Suprapubic skin (tissue), 4 donors: ENCODE measurements around the gene METTL13.

Source experiments
- EP300 ChIP-seq: sonication (generic); formaldehyde crosslinking; IDR thresholded peaks from one replicate; pipeline ENCODE4 v1.6.1; 2017; ENCODE audit warnings: antibody characterized with exemption
- POLR2A ChIP-seq, 2 donors: fragments of 450-650 bp; IDR thresholded peaks; one replicate each; pipeline ENCODE4 v1.6.1; 2017; ENCODE audit warnings: antibody characterized with exemption in 2 of 2, mild to moderate bottlenecking in 2 of 2, moderate library complexity in 2 of 2
- POLR2AphosphoS5 ChIP-seq, 3 donors: sonication (generic); formaldehyde crosslinking; IDR thresholded peaks; one replicate each; pipeline ENCODE4 v1.6.1; 2017; ENCODE audit warnings: antibody characterized with exemption in 3 of 3
- TF ChIP-seq, protein P1 (sequence below), 2 donors: fragments of 200-600 bp in 1 of 2; fragments of 450-650 bp in 1 of 2; sonication (generic) in 1 of 2; IDR thresholded peaks; one replicate each; pipeline ENCODE4 v1.5.1; 2016 to 2019; ENCODE audit warnings: antibody characterized with exemption in 2 of 2, mild to moderate bottlenecking in 1 of 2, moderate library complexity in 1 of 2

DNA sequence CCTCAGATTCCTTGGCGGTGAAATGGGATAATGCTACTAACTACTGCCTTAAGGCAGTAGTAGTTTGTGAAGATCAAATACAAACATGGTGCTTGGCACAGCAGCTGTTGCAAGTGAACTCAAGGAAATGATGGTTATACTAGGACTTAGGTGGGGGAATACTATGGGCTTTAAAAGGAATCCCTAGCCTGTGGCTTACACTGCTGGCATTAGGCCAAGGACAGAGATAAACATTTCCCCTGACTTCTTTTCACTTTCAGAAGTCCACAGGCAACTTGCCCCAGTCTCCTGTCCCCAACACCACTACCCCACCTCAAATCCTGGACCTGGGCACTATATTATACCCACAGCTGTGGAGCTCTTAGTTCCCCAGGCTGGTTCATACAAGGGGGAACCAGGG is 26.5 kb upstream of the METTL13 start:
- TF ChIP-seq POLR2A (IDR thresholded peaks at IDR 0.05): no peak
- TF ChIP-seq, protein P1, sequence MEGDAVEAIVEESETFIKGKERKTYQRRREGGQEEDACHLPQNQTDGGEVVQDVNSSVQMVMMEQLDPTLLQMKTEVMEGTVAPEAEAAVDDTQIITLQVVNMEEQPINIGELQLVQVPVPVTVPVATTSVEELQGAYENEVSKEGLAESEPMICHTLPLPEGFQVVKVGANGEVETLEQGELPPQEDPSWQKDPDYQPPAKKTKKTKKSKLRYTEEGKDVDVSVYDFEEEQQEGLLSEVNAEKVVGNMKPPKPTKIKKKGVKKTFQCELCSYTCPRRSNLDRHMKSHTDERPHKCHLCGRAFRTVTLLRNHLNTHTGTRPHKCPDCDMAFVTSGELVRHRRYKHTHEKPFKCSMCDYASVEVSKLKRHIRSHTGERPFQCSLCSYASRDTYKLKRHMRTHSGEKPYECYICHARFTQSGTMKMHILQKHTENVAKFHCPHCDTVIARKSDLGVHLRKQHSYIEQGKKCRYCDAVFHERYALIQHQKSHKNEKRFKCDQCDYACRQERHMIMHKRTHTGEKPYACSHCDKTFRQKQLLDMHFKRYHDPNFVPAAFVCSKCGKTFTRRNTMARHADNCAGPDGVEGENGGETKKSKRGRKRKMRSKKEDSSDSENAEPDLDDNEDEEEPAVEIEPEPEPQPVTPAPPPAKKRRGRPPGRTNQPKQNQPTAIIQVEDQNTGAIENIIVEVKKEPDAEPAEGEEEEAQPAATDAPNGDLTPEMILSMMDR (IDR thresholded peaks at IDR 0.05): no peak
- no peak for TF ChIP-seq EP300
- no peak for TF ChIP-seq POLR2AphosphoS5 (IDR thresholded peaks at IDR 0.05)
